A673 (cell line): ENCODE measurements around the gene SSMEM1. TPM values are rescaled to one million over a fixed set of nuclear protein-coding genes. Genes with fewer than 3 reads are reported as not detected.
"Not testable (repeated sequence)": the region's sequence is repeated elsewhere in the genome, so short reads cannot be mapped to it uniquely, and the experiment has no call there.

Experiments used
- BruUV-seq: library from RNA; stranded (reverse); fragments of 400-500 nt; replicated peaks from 2 replicates; lab custom pipeline; 2021; lab: Mats Ljungman, UMichigan
- CTCF ChIA-PET: fragments of 300-600 bp; sonication (Branson Sonifier 250); formaldehyde crosslinking; loops from one replicate; lab custom pipeline; 2022; ENCODE audit warnings: antibody characterized with exemption; lab: Charles Lee
- POLR2A ChIA-PET: fragments of 300-600 bp; sonication (Branson Sonifier 250); formaldehyde crosslinking; loops from one replicate; lab custom pipeline; 2022; ENCODE audit warnings: antibody characterized with exemption; ENCODE audit not compliant: low non-redundant PET; lab: Charles Lee
- DNase-seq: peaks from one replicate; pipeline ENCODE4 v3.0.0-alpha.2; 2015; ENCODE audit warnings: low spot score
- H3K27ac ChIP-seq: fragments of 200-600 bp; sonication (generic); 2 replicates; pipeline ENCODE4 v1.5.1; 2016; ENCODE audit warnings: mixed run types, low read depth, mild to moderate bottlenecking, mixed read lengths, antibody characterized with exemption, low read length; ENCODE audit not compliant: poor library complexity, severe bottlenecking
- H3K27me3 ChIP-seq: fragments of 200-600 bp; sonication (generic); replicated peaks from 2 replicates; pipeline ENCODE4 v1.6.1; 2017; ENCODE audit warnings: mixed run types, low read depth, mild to moderate bottlenecking, mixed read lengths, antibody characterized with exemption, low read length; ENCODE audit not compliant: insufficient read depth, poor library complexity
- H3K36me3 ChIP-seq: fragments of 200-600 bp; sonication (generic); 2 replicates; pipeline ENCODE4 v1.6.1; 2016; ENCODE audit warnings: mixed run types, mild to moderate bottlenecking, mixed read lengths, antibody characterized with exemption, low read length; ENCODE audit not compliant: insufficient read depth, poor library complexity, severe bottlenecking
- H3K4me1 ChIP-seq: fragments of 200-600 bp; sonication (generic); 2 replicates; pipeline ENCODE4 v1.6.1; 2017; ENCODE audit warnings: mixed run types, mild to moderate bottlenecking, mixed read lengths, antibody characterized with exemption, low read length; ENCODE audit not compliant: insufficient read depth, poor library complexity, severe bottlenecking
- H3K4me3 ChIP-seq: fragments of 200-600 bp; sonication (generic); 2 replicates; pipeline ENCODE4 v1.5.1; 2016; ENCODE audit warnings: low read depth, mixed run types, mild to moderate bottlenecking, mixed read lengths, low read length; ENCODE audit not compliant: poor library complexity, severe bottlenecking
- H3K9me3 ChIP-seq: fragments of 200-600 bp; sonication (generic); 2 replicates; pipeline ENCODE4 v1.6.1; 2016; ENCODE audit warnings: mixed run types, low read depth, mild to moderate bottlenecking, mixed read lengths, antibody characterized with exemption, low read length; ENCODE audit not compliant: poor library complexity, severe bottlenecking
- CTCF ChIP-seq: fragments of 300-800, 200-600 bp; sonication (generic); conservative IDR thresholded peaks from 2 replicates; pipeline ENCODE4 v1.5.1; 2017; ENCODE audit warnings: low read depth, mild to moderate bottlenecking, antibody characterized with exemption, low read length, moderate library complexity, mixed read lengths
- EZH2 ChIP-seq: fragments of 200-600 bp; sonication (generic); IDR thresholded peaks from 2 replicates; pipeline ENCODE4 v1.6.1; 2017; ENCODE audit warnings: borderline replicate concordance, low read depth, mild to moderate bottlenecking, mixed read lengths, antibody characterized with exemption, low read length; ENCODE audit not compliant: poor library complexity, severe bottlenecking
- intact Hi-C: fragments of 100-400 bp; cut with micrococcal nuclease; formaldehyde crosslinking; loops from one replicate; pipeline ENCODE4 v1.10.0; 2022; ENCODE audit not compliant: unreplicated experiment
- total RNA-seq: library from RNA; stranded (reverse); gene quantifications from 2 replicates; pipeline ENCODE4 v1.2.3, GENCODE V29; 2021

Gene SSMEM1
- total RNA-seq, 1 experiment from 2014 or later, result not detected

GRCh38 chr7:130242198-130243014, 34.7 kb downstream of the SSMEM1 start:
- no peaks in the 10 kb centered on the region for H3K36me3 ChIP-seq
- no peaks in the 10 kb centered on the region for H3K27me3 ChIP-seq
- H3K4me1 ChIP-seq, result no peaks in the 10 kb centered on the region
- H3K9me3 ChIP-seq, result no peaks in the 10 kb centered on the region
- ChIA-PET CTCF (interaction anchor here (1.0 kb wide), 1 partner anchor 516 kb away, joined by 5 read pairs; no protein-coding TSS in a partner anchor), POLR2A (no interaction called here)
- peak; percentile 71 for DNase-seq
- intact Hi-C loops, result loop anchor here (1.0 to 5.0 kb wide), 4 partner anchors 250 to 590 kb away; partner anchors contain the start of gene MEST
- no peak overlapping the region for H3K27ac ChIP-seq
- no peak overlapping the region for H3K4me3 ChIP-seq
- no TSS peak for BruUV-seq
- TF ChIP-seq CTCF, result peak; percentile 91
- TF ChIP-seq EZH2, result no peak

GRCh38 chr7:130243486-130243885, 35.8 kb downstream of the SSMEM1 start:
- H3K4me3 ChIP-seq, H3K4me1 ChIP-seq, DNase-seq, POLR2A ChIA-PET, H3K36me3 ChIP-seq, H3K9me3 ChIP-seq, CTCF ChIA-PET, H3K27ac ChIP-seq, H3K27me3 ChIP-seq, BruUV-seq: not testable (repeated sequence)
- intact Hi-C loops, result loop anchor here (2.0 to 5.0 kb wide), 3 partner anchors 249 to 589 kb away; partner anchors contain the start of gene MEST

- intact Hi-C loops, result not testable (repeated sequence)
These were observed 38.8 kb downstream of the SSMEM1 start for GRCh38 chr7:130246491-130246890.

GRCh38 chr7:130248842-130249241, 41.2 kb downstream of the SSMEM1 start:
- CTCF ChIA-PET, DNase-seq, intact Hi-C loops, H3K27me3 ChIP-seq, BruUV-seq, H3K9me3 ChIP-seq, H3K4me3 ChIP-seq, H3K36me3 ChIP-seq, H3K4me1 ChIP-seq, H3K27ac ChIP-seq: not testable (repeated sequence)
- POLR2A ChIA-PET, result interaction anchor here (0.6 kb wide), 1 partner anchor 27 kb away, joined by 3 read pairs; no protein-coding TSS in a partner anchor

More at GRCh38 chr7:130246491-130246890, 38.8 kb downstream of the SSMEM1 start:
- POLR2A ChIA-PET, H3K27me3 ChIP-seq, BruUV-seq, H3K4me1 ChIP-seq, H3K9me3 ChIP-seq, CTCF ChIA-PET, H3K36me3 ChIP-seq, H3K27ac ChIP-seq, DNase-seq, H3K4me3 ChIP-seq: not testable (repeated sequence)

- H3K9me3 ChIP-seq, H3K27ac ChIP-seq, CTCF ChIA-PET, H3K27me3 ChIP-seq, intact Hi-C loops, H3K36me3 ChIP-seq, H3K4me3 ChIP-seq, BruUV-seq, DNase-seq, H3K4me1 ChIP-seq: not testable (repeated sequence)
- POLR2A ChIA-PET, result interaction anchor here (0.6 kb wide), 1 partner anchor 26 kb away, joined by 3 read pairs; no protein-coding TSS in a partner anchor
These were observed 42.0 kb downstream of the SSMEM1 start for GRCh38 chr7:130249626-130250025.
